ENCODE results near the gene WARS2.

- TF ChIP-seq RAD21 (IDR thresholded peaks at IDR 0.05; ENCODE audit: low read depth) (no peak), CEBPB (IDR thresholded peaks at IDR 0.05) (no peak), TAF1 (IDR thresholded peaks at IDR 0.05; ENCODE audit: low read depth) (no peak), REST (IDR thresholded peaks at IDR 0.05; ENCODE audit: low read depth) (no peak), TEAD4 (IDR thresholded peaks at IDR 0.05) (no peak), MAX (IDR thresholded peaks at IDR 0.05) (no peak), USF1 (IDR thresholded peaks at IDR 0.05) (no peak), YY1 (IDR thresholded peaks at IDR 0.05; ENCODE audit: low read depth) (no peak), EP300 (IDR thresholded peaks at IDR 0.05; ENCODE audit: borderline replicate concordance) (no peak), NFIC (IDR thresholded peaks at IDR 0.05) (no peak)
Observed at GRCh38 chr1:119040489-119040888, 100.0 kb downstream of the WARS2 start.
